HS-5 (cell line): ENCODE results near the gene TMEM144.

Source experiments
- DNase-seq: peaks from one replicate; pipeline ENCODE4 v3.0.0-alpha.2; 2012; ENCODE audit warnings: low read depth

TMEM144 gene

GRCh38 chr4:158300012-158300411 is 89.7 kb downstream of the TMEM144 start:
- no peak for DNase-seq

- no peak for DNase-seq
Observed at GRCh38 chr4:158302076-158302866, 92.0 kb downstream of the TMEM144 start.

DNA sequence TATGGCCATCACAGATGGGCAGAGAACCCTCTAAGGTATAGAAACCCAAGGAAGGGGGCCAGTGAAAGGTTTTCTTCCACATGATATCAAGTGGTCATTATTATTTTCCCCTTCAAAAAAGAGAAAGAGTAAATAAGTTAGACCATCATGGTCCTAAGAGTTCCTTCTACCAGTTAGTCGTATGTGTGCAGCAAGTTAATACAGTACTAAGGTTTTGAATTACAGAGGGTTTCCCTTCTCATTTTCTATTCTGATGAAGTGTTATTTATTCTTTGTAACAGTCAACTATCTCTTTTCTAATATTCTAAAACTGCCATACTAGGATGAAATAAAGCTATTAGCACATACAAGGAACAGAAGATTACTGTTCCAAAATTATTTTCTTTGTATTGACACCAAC is 94.4 kb downstream of the TMEM144 start:
- DNase-seq: no peak
